Testis (tissue), 2 donors: ENCODE results near the gene CROT.

Experiments used
- CTCF ChIP-seq, 3 experiments: fragments of 450-650 bp in 2 of 3; fragments of 200-600 bp in 1 of 3; sonication (generic) in 1 of 3; IDR thresholded peaks; one replicate each; pipeline ENCODE4 v1.5.1; 2016 to 2019; ENCODE audit warnings: antibody characterized with exemption in 3 of 3, mild to moderate bottlenecking in 2 of 3, moderate library complexity in 1 of 3
- POLR2A ChIP-seq: fragments of 450-650 bp; IDR thresholded peaks from one replicate; pipeline ENCODE4 v1.6.1; 2017; ENCODE audit warnings: antibody characterized with exemption, mild to moderate bottlenecking, moderate library complexity

- TF ChIP-seq CTCF (IDR thresholded peaks at IDR 0.05) (no peak), POLR2A (no peak)
These were observed 17.2 kb upstream of the CROT start for GRCh38 chr7:87328281-87328680.
